HepG2 (cell line): ENCODE measurements around the gene MYADML2. TPM values are rescaled to one million over a fixed set of nuclear protein-coding genes. Genes with fewer than 3 reads are reported as not detected.
A peak's percentile ranks its signal among the peaks of the same experiment; 100 is the strongest.

ENCODE experiments used
- BATF2 ChIP-seq: sonication (generic); formaldehyde crosslinking; IDR thresholded peaks from 2 replicates; pipeline ENCODE4 v1.8.0; 2022; ENCODE audit warnings: mild to moderate bottlenecking, missing genetic modification reagents, moderate library complexity
- CHD2 ChIP-seq: IDR thresholded peaks from 2 replicates; pipeline ENCODE4 v1.6.1; 2011; ENCODE audit warnings: low read depth, low read length, improper control_type of control experiment
- FOXP1 ChIP-seq, 2 experiments: fragments of 450-650 bp in 1 of 2; IDR thresholded peaks; 2 replicates each; pipeline ENCODE4 v1.6.1; 2017 to 2018; ENCODE audit warnings: antibody characterized with exemption in 1 of 2
- GABPA ChIP-seq, 2 experiments: IDR thresholded peaks; 2 replicates each; pipeline ENCODE4 v1.6.1; 2011 to 2016; ENCODE audit warnings: low read depth in 2 of 2, low read length in 1 of 2, missing biosample characterization in 1 of 2, missing genetic modification characterization in 1 of 2
- GLI4 ChIP-seq: sonication (generic); formaldehyde crosslinking; IDR thresholded peaks from 2 replicates; pipeline ENCODE4 v1.5.1; 2020; ENCODE audit warnings: missing genetic modification reagents, mild to moderate bottlenecking, moderate library complexity, borderline replicate concordance
- HMG20B ChIP-seq: conservative IDR thresholded peaks from 2 replicates; pipeline ENCODE4 v1.6.1; 2016; ENCODE audit warnings: missing genetic modification reagents, missing compliant biosample characterization
- HMGXB3 ChIP-seq: sonication (generic); formaldehyde crosslinking; IDR thresholded peaks from 2 replicates; pipeline ENCODE4 v1.4.0; 2020; ENCODE audit warnings: missing genetic modification reagents, borderline replicate concordance
- JUND ChIP-seq: sonication (generic); formaldehyde crosslinking; IDR thresholded peaks from 2 replicates; pipeline ENCODE4 v1.8.0; 2022; ENCODE audit warnings: mild to moderate bottlenecking, missing genetic modification reagents
- MBNL3 ChIP-seq: fragments of 250-450 bp; sonication (Bioruptor Pico); conservative IDR thresholded peaks from 2 replicates; pipeline ENCODE4 v1.8.0; 2022; ENCODE audit warnings: mild to moderate bottlenecking, inconsistent platforms
- PHF8 ChIP-seq: sonication (generic); formaldehyde crosslinking; IDR thresholded peaks from 2 replicates; pipeline ENCODE4 v1.5.0; 2020; ENCODE audit warnings: missing genetic modification reagents
- SP5 ChIP-seq: IDR thresholded peaks from 2 replicates; pipeline ENCODE4 v1.6.1; 2016; ENCODE audit warnings: low read depth, borderline replicate concordance
- SUZ12 ChIP-seq: fragments of 150-350 bp; IDR thresholded peaks from 2 replicates; pipeline ENCODE4 v1.6.1; 2014; ENCODE audit warnings: low read depth, low read length
- TBX3 ChIP-seq: fragments of 450-650 bp; IDR thresholded peaks from 2 replicates; pipeline ENCODE4 v1.6.1; 2017; ENCODE audit warnings: antibody characterized with exemption, mild to moderate bottlenecking, inconsistent platforms, borderline replicate concordance
- ZBTB7B ChIP-seq: sonication (generic); formaldehyde crosslinking; IDR thresholded peaks from 2 replicates; pipeline ENCODE4 v1.4.0; 2020; ENCODE audit warnings: missing genetic modification reagents
- ZNF446 ChIP-seq: sonication (generic); formaldehyde crosslinking; IDR thresholded peaks from 2 replicates; pipeline ENCODE4 v1.5.0; 2020; ENCODE audit warnings: mild to moderate bottlenecking, missing genetic modification reagents
- ZNF646 ChIP-seq: sonication (generic); formaldehyde crosslinking; IDR thresholded peaks from 2 replicates; pipeline ENCODE4 v1.9.0; 2021; ENCODE audit warnings: mild to moderate bottlenecking, missing genetic modification reagents
- ZSCAN29 ChIP-seq: sonication (generic); formaldehyde crosslinking; conservative IDR thresholded peaks from 2 replicates; pipeline ENCODE4 v1.4.0; 2020; ENCODE audit warnings: mild to moderate bottlenecking, missing genetic modification reagents
- polyA plus RNA-seq, 8 experiments: library from polyadenylated mRNA; depleted of rRNA in 3 of 8; stranded (reverse) in 7 of 8; unstranded in 1 of 8; fragments of >200 nt; fragmentation: Illumina TruSeq in 4 of 8; extraction: Trizol in 4 of 8; gene quantifications; 2 replicates each; pipeline versions ENCODE4 v1.2.1 to v1.2.3, GENCODE V29; 2011 to 2016; ENCODE audit warnings: low read depth in 4 of 8, missing spikeins in 1 of 8, mixed read lengths in 1 of 8; ENCODE audit not compliant: insufficient read depth in 1 of 8
- total RNA-seq, 5 experiments: library from RNA; depleted of rRNA; stranded (reverse); fragments of >200 nt; fragmentation: Illumina TruSeq; extraction: Trizol; gene quantifications; 2 replicates each; pipeline ENCODE4 v1.2.3, GENCODE V29; 2016; ENCODE audit warnings: low read depth in 1 of 5

The MYADML2 gene
- total and polyA plus RNA-seq, 2 of the 13 experiments (the other 11 are each of a cell fraction or from before 2014, with no cell fraction given), result not detected

GRCh38 chr17:81909966-81910839 is 36.8 kb downstream of the MYADML2 start (continued):
- 0 out of 2 replicates have a peak, but pooled peaks have one; percentile 70 for TF ChIP-seq HMGXB3
- no peak for TF ChIP-seq SUZ12
- TF ChIP-seq ZSCAN29 (CRISPR knock-in tag), result 0 out of 2 replicates have a peak, but pooled peaks have one; percentile 26
- no peak for TF ChIP-seq GLI4 (CRISPR knock-in tag)
- no peak for TF ChIP-seq ZNF646 (CRISPR knock-in tag)
- TF ChIP-seq FOXP1 (IDR thresholded peaks at IDR 0.05), result no peak
- TF ChIP-seq FOXP1 (CRISPR knock-in tag; IDR thresholded peaks at IDR 0.05), result peak; percentile 49
- TF ChIP-seq HMG20B, result peak; percentile 67
- no peak for TF ChIP-seq MBNL3 (CRISPR knock-in tag)
- peak; percentile 78; the same call in 1 of the 2 replicates for TF ChIP-seq BATF2 (CRISPR knock-in tag)
- peak; percentile 62 for TF ChIP-seq SP5 (CRISPR knock-in tag)
- TF ChIP-seq ZBTB7B (CRISPR knock-in tag), result peak; percentile 51; the same call in 1 of the 2 replicates
- no peak for TF ChIP-seq GABPA (IDR thresholded peaks at IDR 0.05; ENCODE audit: low read depth, low read length)
- peak; percentile 62; the same call in 1 of the 2 replicates for TF ChIP-seq GABPA (CRISPR knock-in tag; IDR thresholded peaks at IDR 0.05; ENCODE audit: low read depth)
- peak; percentile 72; the same call in 1 of the 2 replicates for TF ChIP-seq TBX3
- peak; percentile 59 for TF ChIP-seq JUND
- TF ChIP-seq CHD2, result peak; percentile 37; the same call in 1 of the 2 replicates
- TF ChIP-seq PHF8, result peak; percentile 72
- TF ChIP-seq ZNF446, result 0 out of 2 replicates have a peak, but pooled peaks have one; percentile 13
